NB4 (cell line): ENCODE data around the gene USP20.

Experiments used
- MYC ChIP-seq: IDR thresholded peaks from 2 replicates; pipeline ENCODE4 v1.6.1; 2011; ENCODE audit warnings: low read depth, low read length
- POLR2A ChIP-seq: IDR thresholded peaks from 2 replicates; pipeline ENCODE4 v1.6.1; 2011; ENCODE audit warnings: mild to moderate bottlenecking; ENCODE audit not compliant: insufficient read length; ENCODE audit errors: extremely low read depth
- TF ChIP-seq, protein P1 (sequence below): IDR thresholded peaks from one replicate; pipeline ENCODE4 v1.5.1; 2012; ENCODE audit warnings: low read depth, low read length

DNA sequence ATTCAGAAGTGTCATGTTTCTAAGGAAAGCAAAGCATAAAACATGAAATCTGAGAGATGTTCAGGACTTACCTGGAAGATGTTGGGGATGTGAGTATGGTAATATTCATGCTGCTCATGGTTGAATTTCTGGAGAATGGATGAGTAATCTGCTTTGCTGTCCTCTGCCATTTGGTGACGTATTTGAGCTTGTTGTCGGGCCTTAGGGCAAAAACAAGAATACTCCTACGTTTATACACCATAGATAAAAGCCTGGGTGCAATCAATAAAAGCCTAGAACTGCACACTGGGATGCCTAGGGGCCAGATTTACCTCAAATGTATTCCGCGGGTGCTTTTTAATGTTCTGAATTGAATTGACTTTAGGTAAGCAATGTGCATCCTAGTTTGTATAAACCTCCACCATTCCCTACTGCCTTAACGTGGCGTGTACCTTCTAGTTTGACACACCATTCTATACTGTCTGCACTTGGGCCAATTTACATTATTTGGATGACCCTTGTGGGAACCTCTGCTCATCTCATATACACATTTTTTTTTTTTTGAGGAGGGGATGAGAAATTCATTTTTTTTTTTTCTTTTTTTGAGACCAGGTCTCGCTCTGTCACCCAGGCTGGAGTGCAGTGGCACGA, 94.4 kb downstream of the USP20 start:
- TF ChIP-seq, protein P1, sequence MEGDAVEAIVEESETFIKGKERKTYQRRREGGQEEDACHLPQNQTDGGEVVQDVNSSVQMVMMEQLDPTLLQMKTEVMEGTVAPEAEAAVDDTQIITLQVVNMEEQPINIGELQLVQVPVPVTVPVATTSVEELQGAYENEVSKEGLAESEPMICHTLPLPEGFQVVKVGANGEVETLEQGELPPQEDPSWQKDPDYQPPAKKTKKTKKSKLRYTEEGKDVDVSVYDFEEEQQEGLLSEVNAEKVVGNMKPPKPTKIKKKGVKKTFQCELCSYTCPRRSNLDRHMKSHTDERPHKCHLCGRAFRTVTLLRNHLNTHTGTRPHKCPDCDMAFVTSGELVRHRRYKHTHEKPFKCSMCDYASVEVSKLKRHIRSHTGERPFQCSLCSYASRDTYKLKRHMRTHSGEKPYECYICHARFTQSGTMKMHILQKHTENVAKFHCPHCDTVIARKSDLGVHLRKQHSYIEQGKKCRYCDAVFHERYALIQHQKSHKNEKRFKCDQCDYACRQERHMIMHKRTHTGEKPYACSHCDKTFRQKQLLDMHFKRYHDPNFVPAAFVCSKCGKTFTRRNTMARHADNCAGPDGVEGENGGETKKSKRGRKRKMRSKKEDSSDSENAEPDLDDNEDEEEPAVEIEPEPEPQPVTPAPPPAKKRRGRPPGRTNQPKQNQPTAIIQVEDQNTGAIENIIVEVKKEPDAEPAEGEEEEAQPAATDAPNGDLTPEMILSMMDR, result no peak
- TF ChIP-seq MYC (no peak), POLR2A (no peak)
